ENCODE measurements around the gene CES4A.

Gene CES4A

DNA sequence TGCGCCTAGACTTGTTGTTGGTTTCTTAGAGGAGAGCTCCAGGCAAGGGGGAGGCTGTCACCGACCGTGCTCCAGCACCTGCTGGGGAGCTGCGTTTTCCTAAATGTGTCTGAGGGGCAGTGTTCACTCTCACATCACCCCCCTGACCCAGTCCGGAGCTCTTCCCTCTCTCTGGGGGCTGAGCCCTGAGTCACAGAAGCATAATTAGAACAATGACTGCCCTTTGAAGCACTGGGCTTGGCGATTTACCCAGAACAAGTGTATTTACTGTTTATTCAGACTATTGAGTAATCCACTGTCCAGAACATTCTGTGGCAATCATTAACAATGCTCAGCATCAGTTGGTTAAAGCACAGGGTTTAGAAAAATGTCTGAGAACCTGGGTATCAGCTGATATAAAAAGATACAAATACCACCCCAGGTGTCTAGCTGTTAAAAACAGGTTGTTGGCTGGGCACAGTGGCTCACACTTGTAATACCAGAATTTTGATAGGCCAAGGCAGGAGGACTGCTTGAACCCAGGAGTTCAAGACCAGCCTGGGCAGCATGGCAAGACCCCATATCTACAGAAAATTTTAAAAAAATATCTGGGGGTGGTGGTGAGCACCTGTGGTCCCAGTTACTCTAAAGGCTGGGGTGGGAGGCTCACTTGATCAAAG is 8.1 kb downstream of the CES4A start:
- Histone ChIP-seq H3K36me3 (ENCODE audit: control insufficient read depth in 1 of 2, insufficient read depth in 2 of 2, low read length in 2 of 2) (no peaks in the 10 kb centered on the region), H3K9me3 (ENCODE audit: control insufficient read depth in 1 of 2, low read length in 2 of 2) (no peaks in the 10 kb centered on the region), H3K27me3 (ENCODE audit: low read depth, low read length) (no peaks in the 10 kb centered on the region), H3K27ac (ENCODE audit: low read length) (no peak overlapping the region), H3K4me3 (ENCODE audit: low read depth in 1 of 2, low read length in 2 of 2) (no peak overlapping the region), H3K4me1 (ENCODE audit: control insufficient read depth in 1 of 2, insufficient read depth in 2 of 2, low read length in 2 of 2) (peaks cover 0 to 5% of the 10 kb centered on the region in 2 donors)

DNA sequence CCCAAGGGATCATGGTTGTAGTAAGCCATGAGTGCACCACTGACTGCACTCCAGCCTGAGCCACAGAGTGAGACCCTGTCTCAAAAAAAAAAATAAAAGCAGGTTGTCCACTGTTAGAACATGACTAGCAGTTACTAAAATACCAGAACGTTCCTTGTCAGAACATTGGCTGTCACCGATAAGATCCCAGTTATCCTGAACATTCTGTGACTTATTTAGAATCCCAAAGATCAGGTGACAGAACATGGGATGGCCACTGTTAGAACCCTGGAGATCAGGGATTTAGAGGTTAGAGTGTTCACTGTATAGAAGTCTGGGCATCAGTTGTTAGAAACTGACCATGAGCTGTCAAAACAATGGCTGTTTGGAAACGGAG is 8.6 kb downstream of the CES4A start:
- H3K4me1 ChIP-seq (ENCODE audit: control insufficient read depth in 1 of 2, insufficient read depth in 2 of 2, low read length in 2 of 2): peaks cover 0 to 7% of the 10 kb centered on the region in 2 donors
- H3K27ac ChIP-seq (ENCODE audit: low read length): no peak overlapping the region
- H3K9me3 ChIP-seq (ENCODE audit: control insufficient read depth in 1 of 2, low read length in 2 of 2): no peaks in the 10 kb centered on the region

DNA sequence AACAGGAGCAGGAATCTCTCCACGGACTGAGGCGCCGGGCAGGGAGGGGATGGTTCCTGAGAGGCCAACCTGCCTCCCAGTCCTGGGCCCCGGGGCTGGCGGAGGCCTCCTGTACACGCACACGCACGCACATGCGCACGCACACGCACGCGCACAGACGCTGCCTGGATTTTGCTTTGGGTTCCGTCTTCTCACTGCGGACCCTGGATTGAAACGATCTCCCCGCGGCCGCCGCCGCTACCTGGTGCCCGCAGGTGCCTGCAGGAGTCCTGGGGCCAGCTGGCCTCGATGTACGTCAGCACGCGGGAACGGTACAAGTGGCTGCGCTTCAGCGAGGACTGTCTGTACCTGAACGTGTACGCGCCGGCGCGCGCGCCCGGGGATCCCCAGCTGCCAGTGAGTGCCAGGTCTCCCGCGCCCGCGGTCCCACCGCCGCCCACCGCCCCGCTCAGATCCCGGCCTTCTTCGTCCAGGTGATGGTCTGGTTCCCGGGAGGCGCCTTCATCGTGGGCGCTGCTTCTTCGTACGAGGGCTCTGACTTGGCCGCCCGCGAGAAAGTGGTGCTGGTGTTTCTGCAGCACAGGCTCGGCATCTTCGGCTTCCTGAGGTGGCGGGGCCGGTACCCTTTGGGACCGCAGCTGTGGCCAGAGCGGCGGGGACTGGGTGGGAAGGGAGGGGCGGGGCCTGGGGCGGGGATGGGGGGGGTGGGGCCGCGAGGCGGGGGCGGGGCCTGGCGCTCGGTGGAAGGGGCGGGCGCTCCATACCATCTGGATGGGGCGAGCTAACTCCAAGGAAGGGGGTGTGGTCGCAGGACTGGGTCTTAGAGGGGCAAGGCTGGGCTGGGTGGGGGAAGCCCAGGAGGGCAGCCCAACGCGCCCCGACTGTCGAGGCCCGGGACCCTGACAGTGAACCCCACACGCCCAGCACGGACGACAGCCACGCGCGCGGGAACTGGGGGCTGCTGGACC is 12.3 kb downstream of the CES4A start:
- H3K4me1 ChIP-seq (ENCODE audit: control insufficient read depth in 1 of 2, insufficient read depth in 2 of 2, low read length in 2 of 2): peaks cover 0 to 7% of the 10 kb centered on the region in 2 donors
- H3K9me3 ChIP-seq (ENCODE audit: control insufficient read depth in 1 of 2, low read length in 2 of 2): no peaks in the 10 kb centered on the region
- H3K27me3 ChIP-seq (ENCODE audit: low read depth, low read length): peaks cover 6% of the 10 kb centered on the region
- no peaks in the 10 kb centered on the region for H3K36me3 ChIP-seq (ENCODE audit: control insufficient read depth in 1 of 2, insufficient read depth in 2 of 2, low read length in 2 of 2)
- H3K27ac ChIP-seq (ENCODE audit: low read length): no peak overlapping the region
- H3K4me3 ChIP-seq (ENCODE audit: low read depth in 1 of 2, low read length in 2 of 2): peak overlapping the region; percentile 39 to 73

More for the DNA sequence above, 8.6 kb downstream of the CES4A start:
- no peaks in the 10 kb centered on the region for H3K36me3 ChIP-seq (ENCODE audit: control insufficient read depth in 1 of 2, insufficient read depth in 2 of 2, low read length in 2 of 2)
- H3K4me3 ChIP-seq (ENCODE audit: low read depth in 1 of 2, low read length in 2 of 2): no peak overlapping the region
- no peaks in the 10 kb centered on the region for H3K27me3 ChIP-seq (ENCODE audit: low read depth, low read length)

DNA sequence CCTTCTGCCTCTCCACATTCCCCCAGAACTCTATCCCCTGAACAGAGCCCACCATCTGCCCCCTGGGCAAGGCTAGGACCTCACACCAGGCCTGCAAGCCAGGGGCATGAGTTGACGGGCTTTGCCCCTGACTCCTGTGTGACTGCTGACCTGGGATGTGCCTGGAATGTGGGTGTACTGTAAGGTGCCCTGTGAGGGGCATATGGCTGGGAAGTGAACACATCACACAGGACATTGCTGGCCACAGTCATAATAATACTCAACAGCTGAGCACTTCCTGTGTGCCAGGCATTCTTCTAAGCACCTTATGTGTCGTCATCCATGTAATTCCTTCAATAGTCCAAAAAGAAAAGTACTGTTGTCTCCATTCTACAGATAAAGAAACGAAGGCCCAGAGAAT is 13.3 kb downstream of the CES4A start:
- H3K9me3 ChIP-seq (ENCODE audit: control insufficient read depth in 1 of 2, low read length in 2 of 2): no peaks in the 10 kb centered on the region
- no peak overlapping the region for H3K4me3 ChIP-seq (ENCODE audit: low read depth in 1 of 2, low read length in 2 of 2)
- no peaks in the 10 kb centered on the region for H3K36me3 ChIP-seq (ENCODE audit: control insufficient read depth in 1 of 2, insufficient read depth in 2 of 2, low read length in 2 of 2)
- no peak overlapping the region for H3K27ac ChIP-seq (ENCODE audit: low read length)
- peaks cover 6% of the 10 kb centered on the region for H3K27me3 ChIP-seq (ENCODE audit: low read depth, low read length)
- H3K4me1 ChIP-seq (ENCODE audit: control insufficient read depth in 1 of 2, insufficient read depth in 2 of 2, low read length in 2 of 2): peaks cover 0 to 7% of the 10 kb centered on the region in 2 donors

DNA sequence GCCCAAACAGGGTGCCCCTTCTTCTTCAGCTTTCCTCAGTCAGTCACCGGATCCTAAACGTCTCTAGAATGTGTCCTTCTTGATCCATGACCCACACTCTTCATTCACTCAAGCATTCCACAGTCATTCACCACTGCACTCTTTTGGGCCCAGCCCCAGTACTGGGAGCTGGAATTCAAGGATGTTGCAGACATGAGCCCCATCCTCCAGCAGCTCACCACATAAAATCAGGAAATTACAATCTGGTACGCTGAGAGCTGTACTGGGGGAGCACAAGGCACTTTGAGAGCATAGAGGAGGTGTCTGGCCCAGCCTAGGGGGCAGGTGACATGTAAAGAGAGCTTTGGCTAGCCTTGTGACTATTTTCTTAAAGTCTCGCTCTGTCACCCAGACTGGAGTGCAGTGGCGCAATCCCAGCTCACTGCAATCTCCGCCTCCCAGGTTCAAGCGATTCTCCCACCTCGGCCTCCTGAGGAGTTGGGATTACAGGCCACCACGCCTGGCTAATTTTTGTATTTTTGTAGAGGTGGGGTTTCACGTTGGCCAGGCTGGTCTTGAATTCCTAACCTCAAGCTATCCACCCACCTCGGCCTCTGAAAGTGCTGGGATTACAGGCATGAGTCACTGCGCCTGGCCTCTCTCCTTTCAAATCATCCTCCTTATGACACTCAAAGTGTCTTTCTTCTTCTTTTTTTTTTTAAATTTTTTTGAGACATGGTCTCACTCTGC is 18.7 kb downstream of the CES4A start:
- Histone ChIP-seq H3K27ac (ENCODE audit: low read length) (no peak overlapping the region), H3K4me3 (ENCODE audit: low read depth in 1 of 2, low read length in 2 of 2) (no peak overlapping the region), H3K4me1 (ENCODE audit: control insufficient read depth in 1 of 2, insufficient read depth in 2 of 2, low read length in 2 of 2) (no peaks in the 10 kb centered on the region), H3K27me3 (ENCODE audit: low read depth, low read length) (peaks cover 6% of the 10 kb centered on the region), H3K9me3 (ENCODE audit: control insufficient read depth in 1 of 2, low read length in 2 of 2) (no peaks in the 10 kb centered on the region), H3K36me3 (ENCODE audit: control insufficient read depth in 1 of 2, insufficient read depth in 2 of 2, low read length in 2 of 2) (no peaks in the 10 kb centered on the region)

DNA sequence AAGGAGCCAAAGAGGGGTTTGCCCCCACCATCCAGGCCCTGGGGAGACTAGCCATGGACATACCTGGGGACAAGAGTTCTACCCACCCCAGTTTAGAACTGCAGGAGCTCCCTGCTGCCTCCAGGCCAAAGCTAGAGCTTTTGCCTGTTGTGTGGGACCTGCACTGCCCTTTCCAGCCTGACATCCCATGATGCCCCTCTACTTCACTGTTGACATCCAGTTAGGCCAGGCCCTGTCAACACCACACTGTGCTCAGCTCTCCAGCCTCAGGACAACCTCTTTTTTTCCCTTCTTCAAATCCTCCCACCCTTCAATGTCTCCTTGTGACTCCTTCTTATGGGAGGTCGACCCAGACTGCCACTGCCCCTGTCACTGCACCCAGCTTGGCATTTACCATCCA is 20.8 kb downstream of the CES4A start:
- no peaks in the 10 kb centered on the region for H3K36me3 ChIP-seq (ENCODE audit: control insufficient read depth in 1 of 2, insufficient read depth in 2 of 2, low read length in 2 of 2)
- peaks cover 0 to 6% of the 10 kb centered on the region in 2 donors for H3K4me1 ChIP-seq (ENCODE audit: control insufficient read depth in 1 of 2, insufficient read depth in 2 of 2, low read length in 2 of 2)
- no peaks in the 10 kb centered on the region for H3K9me3 ChIP-seq (ENCODE audit: control insufficient read depth in 1 of 2, low read length in 2 of 2)
- no peak overlapping the region for H3K4me3 ChIP-seq (ENCODE audit: low read depth in 1 of 2, low read length in 2 of 2)
- no peak overlapping the region for H3K27ac ChIP-seq (ENCODE audit: low read length)
- peaks cover 9% of the 10 kb centered on the region for H3K27me3 ChIP-seq (ENCODE audit: low read depth, low read length)

DNA sequence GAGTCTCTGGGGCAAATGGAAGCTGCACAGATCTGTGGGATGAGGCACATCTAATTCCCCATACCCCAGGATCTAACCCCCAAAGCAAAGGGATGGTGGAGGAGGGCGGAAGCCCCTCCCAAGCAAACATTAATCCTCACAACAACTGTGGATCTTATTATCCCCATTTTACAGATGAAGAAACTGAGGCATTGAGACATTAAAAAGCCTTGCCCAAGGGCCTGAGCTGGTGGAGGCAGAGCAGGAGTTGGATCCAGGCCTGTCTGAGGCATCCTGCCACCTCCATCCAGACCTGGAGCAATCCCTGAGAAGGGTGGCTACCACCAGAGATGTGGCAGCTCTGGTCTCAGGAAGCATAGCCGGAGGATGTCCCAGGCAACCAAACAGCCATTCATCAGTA is 22.9 kb downstream of the CES4A start:
- peaks cover 9% of the 10 kb centered on the region for H3K27me3 ChIP-seq (ENCODE audit: low read depth, low read length)
- peaks cover 0 to 10% of the 10 kb centered on the region in 2 donors for H3K4me1 ChIP-seq (ENCODE audit: control insufficient read depth in 1 of 2, insufficient read depth in 2 of 2, low read length in 2 of 2)
- H3K36me3 ChIP-seq (ENCODE audit: control insufficient read depth in 1 of 2, insufficient read depth in 2 of 2, low read length in 2 of 2): no peaks in the 10 kb centered on the region
- no peak overlapping the region for H3K27ac ChIP-seq (ENCODE audit: low read length)
- H3K4me3 ChIP-seq (ENCODE audit: low read depth in 1 of 2, low read length in 2 of 2): no peak overlapping the region
- no peaks in the 10 kb centered on the region for H3K9me3 ChIP-seq (ENCODE audit: control insufficient read depth in 1 of 2, low read length in 2 of 2)

DNA sequence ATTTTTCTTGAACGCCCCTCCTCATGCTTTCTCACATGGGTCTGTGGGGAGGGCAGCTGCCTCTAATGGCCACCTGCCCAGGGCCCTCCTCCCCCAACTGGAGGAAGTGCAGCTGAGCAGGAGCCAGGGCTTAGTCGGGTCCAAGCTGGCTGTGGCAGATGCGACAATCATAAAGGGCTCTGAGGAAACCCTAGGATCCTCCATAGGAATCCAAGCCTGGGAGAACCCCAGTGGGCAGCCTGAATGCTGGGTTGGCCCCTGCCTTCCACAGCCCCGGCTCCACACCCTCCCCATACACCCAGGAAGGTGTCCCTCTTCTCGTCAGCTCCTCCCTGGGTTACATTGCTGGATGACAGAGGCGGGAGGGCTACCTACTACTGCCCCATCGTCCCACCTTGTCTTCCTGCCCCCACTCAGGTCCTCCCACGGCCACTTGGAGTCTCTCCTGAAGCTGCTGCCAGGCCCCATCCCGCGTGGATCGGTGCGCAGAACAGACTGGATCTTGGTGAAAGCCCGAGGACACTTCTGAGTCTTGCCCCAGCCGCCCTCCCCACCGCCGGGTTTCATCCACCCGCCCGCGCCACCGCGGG is 24.9 kb downstream of the CES4A start:
- Histone ChIP-seq H3K9me3 (ENCODE audit: control insufficient read depth in 1 of 2, low read length in 2 of 2) (no peaks in the 10 kb centered on the region), H3K36me3 (ENCODE audit: control insufficient read depth in 1 of 2, insufficient read depth in 2 of 2, low read length in 2 of 2) (no peaks in the 10 kb centered on the region), H3K27ac (ENCODE audit: low read length) (no peak overlapping the region), H3K27me3 (ENCODE audit: low read depth, low read length) (peaks cover 9% of the 10 kb centered on the region), H3K4me3 (ENCODE audit: low read depth in 1 of 2, low read length in 2 of 2) (peak overlapping the region; percentile 26 to 59), H3K4me1 (ENCODE audit: control insufficient read depth in 1 of 2, insufficient read depth in 2 of 2, low read length in 2 of 2) (peaks cover 0 to 10% of the 10 kb centered on the region in 2 donors)

DNA sequence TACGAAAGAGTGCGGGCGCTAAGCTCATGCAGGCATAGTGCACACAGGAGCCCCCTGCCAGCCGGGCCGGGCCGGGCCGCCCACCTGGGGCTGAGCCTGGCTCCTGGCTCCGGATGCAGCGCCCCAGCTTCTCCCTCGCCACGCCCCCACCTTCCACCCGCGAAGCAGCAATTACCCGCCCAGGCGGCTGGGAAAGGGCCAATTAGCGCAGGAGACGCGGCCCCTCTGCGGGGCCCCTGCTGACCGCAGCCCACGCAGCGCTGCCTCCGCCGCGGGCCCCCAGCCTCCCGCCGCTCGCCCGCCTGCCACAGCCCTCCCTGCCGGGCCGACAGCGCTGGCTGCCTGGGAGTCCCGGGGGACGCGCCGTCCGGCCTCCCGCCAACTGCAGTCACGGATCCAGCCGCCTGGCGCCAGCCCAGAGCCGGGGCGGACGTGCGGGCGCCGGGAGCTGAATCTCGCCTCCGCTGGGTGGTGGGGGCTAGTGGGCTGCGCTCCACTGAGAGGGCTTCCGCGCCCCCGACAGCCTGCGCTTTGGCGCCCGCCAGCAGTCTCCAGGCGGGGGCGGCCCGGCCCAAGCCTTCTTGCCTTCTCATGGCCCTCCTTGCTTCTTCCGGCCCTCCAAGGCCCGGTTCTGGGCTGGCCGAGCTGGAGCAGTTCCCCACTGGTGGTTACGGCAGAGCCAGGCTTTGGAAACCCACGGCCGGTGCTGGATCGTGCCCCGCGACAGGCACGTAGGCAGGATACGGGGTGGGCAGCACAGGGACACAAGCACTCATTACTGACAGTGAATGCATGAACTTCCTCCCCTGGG is 25.6 kb downstream of the CES4A start:
- Histone ChIP-seq H3K4me3 (ENCODE audit: low read depth in 1 of 2, low read length in 2 of 2) (peak overlapping the region; percentile 26 to 59), H3K27me3 (ENCODE audit: low read depth, low read length) (peaks cover 9% of the 10 kb centered on the region), H3K36me3 (ENCODE audit: control insufficient read depth in 1 of 2, insufficient read depth in 2 of 2, low read length in 2 of 2) (no peaks in the 10 kb centered on the region), H3K27ac (ENCODE audit: low read length) (no peak overlapping the region), H3K4me1 (ENCODE audit: control insufficient read depth in 1 of 2, insufficient read depth in 2 of 2, low read length in 2 of 2) (peaks cover 0 to 10% of the 10 kb centered on the region in 2 donors), H3K9me3 (ENCODE audit: control insufficient read depth in 1 of 2, low read length in 2 of 2) (no peaks in the 10 kb centered on the region)

DNA sequence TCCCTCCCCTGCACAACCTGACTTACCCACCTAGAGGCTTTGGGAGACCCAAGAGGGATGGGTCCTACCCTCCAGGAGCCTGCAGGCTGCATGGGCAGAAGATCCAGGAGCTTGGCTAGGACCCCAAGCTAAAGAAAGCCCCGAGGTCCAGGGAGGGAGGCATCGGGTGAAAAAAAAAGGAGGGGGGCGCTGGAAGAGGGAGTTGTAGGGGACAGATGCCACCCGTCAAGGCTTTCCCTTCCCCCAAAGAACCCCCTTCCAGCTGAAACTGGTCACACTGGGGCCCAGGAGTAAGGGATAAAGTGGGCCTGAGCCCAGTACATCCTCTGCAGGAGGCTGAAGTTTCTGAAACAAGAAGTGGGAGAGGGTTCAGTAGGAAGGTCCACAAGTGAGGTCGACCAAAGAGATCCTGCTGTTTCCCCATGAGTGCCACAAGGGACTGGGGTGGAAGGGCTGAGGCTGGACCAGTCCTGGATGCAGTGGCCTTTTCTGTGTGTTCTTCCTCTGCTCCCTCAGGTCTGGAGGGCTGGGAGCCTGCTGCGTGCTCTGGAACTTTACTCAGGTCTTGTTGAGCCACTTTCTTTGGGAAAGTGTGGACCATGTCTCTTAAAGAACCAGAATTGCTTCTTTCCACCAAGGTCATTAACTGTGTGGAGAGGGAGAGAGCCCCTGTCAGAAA is 26.4 kb downstream of the CES4A start:
- Histone ChIP-seq H3K4me3 (ENCODE audit: low read depth in 1 of 2, low read length in 2 of 2) (peak overlapping the region in 1 of 2 donors; percentile 59), H3K27me3 (ENCODE audit: low read depth, low read length) (peaks cover 9% of the 10 kb centered on the region), H3K9me3 (ENCODE audit: control insufficient read depth in 1 of 2, low read length in 2 of 2) (no peaks in the 10 kb centered on the region), H3K36me3 (ENCODE audit: control insufficient read depth in 1 of 2, insufficient read depth in 2 of 2, low read length in 2 of 2) (no peaks in the 10 kb centered on the region), H3K4me1 (ENCODE audit: control insufficient read depth in 1 of 2, insufficient read depth in 2 of 2, low read length in 2 of 2) (peaks cover 0 to 10% of the 10 kb centered on the region in 2 donors), H3K27ac (ENCODE audit: low read length) (no peak overlapping the region)
